ENCODE data around the gene ARID5B.

Gene ARID5B

DNA sequence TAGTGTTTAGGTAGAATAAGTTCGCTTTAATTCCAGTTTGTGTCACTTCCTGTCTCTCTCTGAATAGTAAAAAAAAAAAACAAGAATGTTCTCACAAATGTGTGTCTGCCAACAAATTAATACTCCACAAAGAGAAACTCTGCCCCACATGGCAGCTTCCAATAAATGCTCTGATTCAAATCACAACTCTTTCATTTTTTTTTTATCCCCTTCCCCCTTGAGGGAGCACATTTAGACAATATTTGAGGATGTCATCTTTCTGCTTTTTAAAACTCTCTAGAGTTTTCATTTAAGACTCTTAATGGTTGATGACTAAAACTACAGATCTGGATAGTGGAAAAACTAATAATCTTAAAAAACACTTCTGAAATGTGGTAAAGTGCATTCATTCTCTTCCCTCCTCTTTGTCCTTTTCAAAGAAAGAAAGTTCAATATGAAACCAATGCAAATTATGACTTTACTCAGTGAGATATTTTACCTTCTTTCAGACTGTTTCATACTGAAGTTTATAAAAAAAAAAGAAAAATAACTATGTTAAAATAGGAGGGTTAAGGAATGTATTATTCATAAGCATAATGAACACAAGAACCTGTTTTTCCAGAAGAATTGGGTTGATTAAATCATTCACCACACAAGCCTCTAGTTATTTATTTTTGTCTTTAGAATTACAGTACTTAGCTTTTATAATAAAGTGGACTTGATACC is 42.3 kb downstream of the ARID5B start:
- DNase-seq, result no peak

DNA sequence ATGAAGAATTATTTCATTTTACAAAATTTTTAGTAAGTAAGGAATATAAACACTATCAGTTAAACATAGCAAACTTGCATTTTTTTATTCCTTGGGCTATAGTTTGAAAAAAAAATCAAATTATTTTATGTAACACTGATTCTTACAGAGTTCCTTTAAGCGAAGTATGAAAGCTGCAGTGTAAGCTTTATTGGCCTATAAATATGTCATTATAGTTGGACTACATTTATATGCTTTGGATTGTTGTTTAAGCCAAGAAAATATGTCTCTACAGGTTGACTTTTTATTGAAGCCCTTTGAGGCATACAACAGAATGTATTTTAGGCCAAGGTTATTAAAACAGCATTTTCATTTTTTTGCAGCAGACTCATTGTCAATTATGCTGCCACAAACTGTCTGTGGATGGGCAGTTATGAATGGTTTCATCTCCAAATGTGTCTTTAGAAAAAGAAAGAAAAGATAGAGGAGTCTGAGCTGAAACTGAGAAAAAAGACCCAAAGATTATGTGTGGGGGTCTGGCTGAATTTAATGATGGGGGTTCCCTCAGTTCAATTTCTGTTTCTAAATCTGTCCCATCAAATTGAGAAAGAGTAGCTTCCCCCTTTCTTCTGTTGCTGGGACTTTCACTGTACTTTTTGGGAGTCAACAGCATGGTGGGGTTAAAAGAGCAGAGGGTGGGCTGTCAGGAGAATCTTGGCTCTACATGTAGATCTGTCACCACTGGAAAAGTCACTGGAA is 43.1 kb downstream of the ARID5B start:
- DNase-seq, result no peak

DNA sequence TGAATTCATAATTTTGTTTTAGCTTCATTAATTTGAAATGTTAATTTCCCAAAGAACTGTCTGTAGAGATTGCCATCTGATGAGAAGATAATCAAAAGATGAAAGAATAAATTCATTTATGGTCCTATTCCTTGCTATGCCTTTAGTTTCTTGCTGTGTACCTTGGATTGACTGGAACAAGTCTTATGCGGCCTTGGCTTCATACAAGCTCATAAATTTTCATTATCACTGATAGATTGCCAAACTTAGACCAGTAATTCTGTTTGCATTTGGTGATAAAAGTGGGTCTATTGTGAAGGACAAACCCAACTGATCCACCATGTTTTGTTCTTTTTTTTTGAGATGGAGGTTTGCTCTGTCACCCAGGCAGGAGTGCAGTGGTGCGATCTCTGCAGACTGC is 48.2 kb downstream of the ARID5B start:
- DNase-seq, result no peak

DNA sequence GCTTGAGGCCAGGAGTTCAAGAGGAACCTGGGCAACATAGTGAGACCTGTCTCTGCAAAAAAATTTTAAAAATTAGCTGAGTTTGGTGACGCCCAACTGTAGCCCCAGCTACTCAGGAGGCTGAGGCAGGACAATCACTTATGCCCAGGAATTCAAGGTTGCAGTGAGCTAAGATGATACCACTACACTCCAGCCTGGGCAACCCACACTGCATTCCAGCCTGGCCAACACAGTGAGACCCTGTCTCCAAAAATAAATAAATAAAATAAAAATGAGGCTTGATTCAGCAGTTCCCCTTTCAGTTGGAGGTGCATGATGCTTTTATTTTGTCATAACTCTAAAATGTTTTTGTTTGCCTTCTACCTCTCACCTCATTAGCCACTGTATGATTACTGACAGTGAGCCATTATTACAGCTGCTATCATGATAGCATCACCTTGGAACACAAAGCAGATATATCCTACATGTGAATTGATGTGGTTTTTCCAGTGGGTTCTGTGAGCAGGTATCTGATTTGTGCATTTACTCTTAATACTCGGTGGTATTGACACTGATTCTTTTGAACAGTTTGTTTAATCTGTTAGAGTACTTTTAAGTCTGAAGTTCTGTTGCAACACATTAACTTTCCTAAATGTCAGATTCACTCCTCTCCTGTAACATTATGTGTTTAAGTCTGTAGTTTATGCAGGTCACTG is 49.1 kb downstream of the ARID5B start:
- no peak for DNase-seq

DNA sequence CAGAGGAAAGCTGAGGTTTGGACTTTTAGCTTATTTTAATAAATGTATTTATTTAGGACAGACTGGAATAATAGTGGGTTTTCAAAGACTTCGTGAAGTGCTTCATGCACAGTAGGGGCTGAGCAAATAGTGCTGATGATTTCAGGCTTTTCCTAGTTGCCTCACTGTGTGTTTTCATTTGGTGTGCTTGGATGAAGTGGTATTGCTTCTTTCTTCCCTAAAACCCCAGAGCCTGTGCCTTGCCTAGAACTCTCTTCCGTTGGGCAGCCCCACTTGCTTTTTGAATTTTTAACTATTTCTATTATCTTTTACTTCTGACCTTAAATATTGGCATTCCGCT is 49.6 kb downstream of the ARID5B start:
- no peak for DNase-seq

DNA sequence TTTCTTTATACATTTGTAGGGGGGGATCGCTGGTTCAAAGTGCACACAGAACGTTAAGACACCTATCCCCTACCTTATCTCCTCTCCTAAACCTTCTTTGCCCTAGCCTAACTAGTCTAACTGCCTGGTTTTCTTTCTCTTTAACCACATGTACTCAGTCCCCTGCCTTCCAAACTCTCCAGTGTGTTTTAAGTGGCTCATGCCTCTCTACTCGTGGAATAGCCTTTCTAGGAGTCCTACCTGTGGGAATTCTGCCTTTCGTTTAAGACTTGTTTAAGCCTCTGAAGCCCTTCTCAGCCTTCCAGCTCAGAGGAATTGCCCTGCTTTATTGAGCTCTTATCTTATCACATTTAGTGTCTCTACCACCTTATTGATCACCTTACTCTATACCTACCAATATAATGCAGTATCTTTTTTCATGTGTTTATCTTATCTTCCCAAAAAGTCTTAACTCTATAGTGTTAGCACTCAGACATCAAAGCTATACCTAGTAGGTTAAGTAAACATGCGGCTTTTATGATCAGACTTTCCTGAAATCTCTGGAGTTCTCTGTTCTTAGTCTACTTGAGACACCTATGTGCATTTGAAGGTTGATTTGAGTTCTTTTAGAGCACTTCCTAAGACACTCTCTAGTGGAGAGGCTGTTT is 50.7 kb downstream of the ARID5B start:
- no peak for DNase-seq

DNA sequence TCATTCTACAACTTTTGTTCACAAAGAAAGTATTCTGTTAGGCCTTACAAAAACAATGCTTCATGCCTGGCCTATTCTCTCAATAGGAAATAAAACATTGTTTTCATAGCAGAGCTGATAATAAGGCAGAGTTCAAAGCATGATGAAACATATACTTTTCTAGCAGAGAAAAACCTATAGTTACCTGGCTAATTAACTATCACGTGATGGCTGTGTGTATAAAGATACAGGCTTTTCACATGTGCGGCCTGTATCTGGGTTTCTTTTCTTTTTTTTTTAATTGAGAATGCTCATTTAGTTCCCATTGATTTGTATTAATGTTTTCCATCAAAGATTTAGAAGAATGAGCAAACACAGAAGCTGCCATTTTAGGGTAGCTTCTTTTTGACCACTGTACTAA is 51.7 kb downstream of the ARID5B start:
- DNase-seq, result no peak

DNA sequence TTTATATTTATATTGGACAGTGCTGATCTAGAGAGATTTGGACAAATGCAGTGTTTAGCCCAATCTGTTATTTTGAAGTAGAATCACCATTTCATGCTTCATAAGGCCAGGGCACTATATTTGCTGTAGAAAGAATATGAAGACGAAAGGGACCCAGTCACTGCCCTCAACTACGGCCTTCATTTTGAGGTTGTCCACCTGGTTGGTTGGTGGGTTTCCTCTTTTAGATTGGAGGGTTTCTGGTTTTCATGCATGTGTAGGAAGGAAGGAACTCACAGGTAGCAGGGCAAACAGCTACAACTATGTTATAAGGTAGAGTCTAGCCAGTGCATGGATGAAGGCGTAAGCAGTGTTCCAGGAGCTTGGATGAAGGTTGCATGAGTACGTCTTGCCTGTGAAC is 56.3 kb downstream of the ARID5B start:
- no peak for DNase-seq

DNA sequence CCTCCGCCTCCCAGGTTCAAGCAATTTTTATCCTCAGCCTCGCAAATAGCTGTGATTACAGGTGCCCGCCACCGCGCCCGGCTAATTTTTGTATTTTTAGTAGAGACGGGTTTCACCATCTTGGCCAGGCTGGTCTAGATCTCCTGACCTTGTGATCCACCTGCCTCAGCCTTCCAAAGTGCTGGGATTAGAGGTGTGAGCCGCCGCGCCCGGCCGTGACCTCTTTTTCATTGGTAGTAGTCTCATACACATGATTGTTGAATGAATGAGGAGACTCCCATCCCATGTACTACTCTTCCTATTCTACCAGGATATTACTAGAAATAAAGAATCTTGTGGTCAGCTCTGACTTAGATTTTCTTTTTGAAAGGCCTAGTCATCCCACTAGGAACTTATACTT is 56.8 kb downstream of the ARID5B start:
- no peak for DNase-seq

DNA sequence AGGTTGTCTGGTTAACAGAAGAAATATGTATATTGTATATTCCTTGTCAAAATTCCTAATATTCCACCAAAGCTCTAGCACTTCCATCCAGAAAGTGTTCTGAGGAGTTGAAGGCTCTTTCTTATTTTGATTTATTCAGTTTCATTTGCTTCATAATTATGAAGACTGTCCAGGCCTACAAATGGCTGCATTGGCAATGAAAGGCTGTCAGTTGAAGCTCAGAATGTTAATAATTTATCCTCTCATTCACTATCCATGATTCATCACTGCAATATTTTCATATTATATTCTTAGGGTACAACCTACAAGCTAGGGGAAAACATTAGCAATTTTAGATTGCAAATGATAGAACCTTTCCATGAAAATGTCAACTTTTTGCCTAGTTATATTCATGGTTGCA is 57.3 kb downstream of the ARID5B start:
- no peak for DNase-seq

DNA sequence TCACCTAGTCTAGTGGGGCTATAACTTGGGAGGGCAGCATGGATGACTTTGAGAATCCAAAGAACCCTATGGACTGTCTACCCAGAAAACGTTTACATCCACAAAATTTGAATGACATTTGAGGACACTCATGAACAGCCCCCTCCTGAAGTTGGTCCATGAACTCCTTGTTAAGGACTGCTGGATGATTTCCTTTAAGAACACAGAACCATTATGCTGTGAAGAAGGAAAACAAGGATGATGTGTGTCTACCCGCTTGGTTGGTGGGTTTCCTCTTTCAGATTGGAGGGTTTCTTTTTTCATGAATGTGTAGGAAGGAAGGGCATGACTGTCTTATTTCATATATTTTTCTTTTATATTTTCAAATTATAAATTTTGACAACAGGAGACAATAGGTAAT is 58.3 kb downstream of the ARID5B start:
- no peak for DNase-seq

DNA sequence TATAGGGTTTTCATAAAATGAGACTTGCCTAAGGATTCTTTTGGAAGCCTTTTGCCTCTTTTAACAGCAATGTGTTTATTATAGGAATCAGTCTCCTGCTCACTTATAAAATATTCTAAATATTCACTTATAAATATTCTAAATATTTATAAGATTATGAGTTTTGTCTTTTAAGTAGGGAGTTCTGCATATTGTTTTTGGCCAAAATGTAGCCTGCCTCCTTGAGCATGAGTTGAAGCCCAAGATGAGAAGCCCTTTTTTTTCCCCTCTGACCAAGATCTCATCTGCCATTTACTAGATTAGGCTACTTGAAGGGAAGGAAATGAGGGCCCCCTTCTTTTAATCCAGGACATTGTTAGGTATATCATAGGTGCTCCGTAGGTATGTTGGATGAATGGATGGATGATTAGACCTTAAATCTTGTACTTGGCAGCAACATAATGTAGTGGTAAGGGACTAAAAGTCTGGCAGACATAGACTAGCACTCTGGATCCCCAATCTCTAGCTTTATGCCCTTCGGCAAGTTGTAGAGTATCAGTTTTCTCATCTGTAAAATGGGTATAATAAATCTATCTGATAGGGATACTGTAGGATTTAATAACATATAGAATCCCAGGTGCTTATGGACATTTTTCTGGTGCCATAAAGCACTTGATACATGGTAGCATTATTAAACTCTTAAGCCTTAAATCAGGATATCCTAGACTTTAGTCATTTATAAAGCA is 59.1 kb downstream of the ARID5B start:
- no peak for DNase-seq

DNA sequence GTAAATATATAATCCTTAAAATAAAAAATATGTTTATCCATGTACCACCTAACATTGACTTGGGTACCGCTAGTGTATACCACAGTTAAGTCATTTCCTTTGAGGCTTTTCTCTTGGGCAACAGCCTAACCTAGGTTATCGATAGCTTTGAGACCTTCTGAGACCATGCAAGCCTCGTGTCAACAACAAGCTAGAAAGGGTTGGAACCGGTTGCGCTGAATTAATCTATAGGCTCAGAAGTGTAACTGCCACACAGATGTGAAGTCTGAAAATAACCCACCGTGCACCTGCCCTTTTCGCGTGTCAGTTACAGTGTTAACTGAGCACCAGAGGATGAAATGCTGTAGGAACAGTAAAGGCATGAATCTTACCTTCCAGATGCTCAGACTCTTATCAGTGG is 59.8 kb downstream of the ARID5B start:
- DNase-seq, result no peak

DNA sequence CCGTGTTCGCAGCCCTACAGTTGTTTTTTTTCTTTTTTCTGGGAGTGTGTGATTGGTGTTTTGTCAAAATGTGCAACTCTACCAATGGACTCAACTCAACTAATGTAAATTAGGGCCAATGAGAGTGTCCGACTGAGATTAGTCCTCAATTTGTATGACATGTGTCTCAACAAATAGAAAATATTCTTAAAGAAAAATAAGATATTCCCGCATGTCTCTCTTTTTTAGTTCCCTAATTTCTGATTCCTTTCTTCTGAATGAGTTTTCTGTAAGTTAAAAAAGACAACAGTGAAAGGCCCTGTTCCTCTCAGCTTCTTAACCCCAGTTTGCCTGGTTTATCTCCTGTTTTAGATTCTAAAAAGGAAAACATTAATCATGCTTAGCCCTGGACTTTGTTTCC is 61.5 kb downstream of the ARID5B start:
- DNase-seq, result no peak

DNA sequence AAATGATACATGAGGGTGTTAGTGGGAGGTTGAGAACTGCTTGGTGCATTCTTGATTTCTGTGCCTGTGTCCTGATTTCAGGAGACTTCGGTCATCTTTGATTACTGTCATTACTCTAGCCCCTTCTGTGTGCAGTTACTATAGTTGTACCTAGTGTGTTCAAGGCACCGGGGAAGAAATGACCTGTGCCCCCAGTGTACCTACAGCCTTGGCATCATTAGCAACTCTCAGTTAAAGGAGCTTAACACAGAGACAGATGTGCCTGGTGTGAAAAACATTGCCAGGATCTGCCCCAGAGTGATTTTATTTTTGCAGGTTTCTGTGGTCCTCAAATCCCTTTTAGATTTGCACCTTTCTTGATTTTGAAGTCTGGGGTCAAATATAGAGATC is 62.2 kb downstream of the ARID5B start:
- DNase-seq, result no peak

DNA sequence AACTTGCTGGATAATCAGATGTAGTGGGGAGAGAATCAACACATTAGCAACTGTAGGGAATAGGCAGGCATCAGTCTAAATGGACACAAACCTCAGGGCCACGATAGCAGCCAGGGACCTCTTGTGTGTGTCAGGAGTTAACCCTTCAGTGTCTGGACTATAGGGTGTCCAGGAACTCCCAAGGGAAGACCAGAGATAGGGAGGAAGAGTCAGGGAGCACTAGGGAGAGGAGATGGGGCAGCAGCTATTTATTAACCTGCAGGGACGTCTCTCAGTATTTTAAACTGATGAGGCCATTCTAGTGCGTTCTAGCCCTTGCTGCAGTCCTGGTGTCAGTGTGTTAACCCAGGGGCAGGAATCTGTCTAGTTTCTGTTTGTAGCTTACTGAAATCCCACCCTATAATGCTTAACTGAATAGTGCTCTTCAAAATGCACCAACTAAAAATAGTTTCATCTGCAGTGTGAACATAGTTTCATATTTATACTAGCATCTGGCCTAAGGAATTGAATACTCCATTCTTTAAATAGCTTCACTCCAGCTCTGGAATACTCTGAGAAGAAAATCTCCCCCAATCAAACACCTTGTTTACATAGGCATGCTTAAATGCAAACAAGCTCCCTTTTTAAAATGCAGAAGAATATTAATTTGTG is 62.7 kb downstream of the ARID5B start:
- DNase-seq, result no peak

DNA sequence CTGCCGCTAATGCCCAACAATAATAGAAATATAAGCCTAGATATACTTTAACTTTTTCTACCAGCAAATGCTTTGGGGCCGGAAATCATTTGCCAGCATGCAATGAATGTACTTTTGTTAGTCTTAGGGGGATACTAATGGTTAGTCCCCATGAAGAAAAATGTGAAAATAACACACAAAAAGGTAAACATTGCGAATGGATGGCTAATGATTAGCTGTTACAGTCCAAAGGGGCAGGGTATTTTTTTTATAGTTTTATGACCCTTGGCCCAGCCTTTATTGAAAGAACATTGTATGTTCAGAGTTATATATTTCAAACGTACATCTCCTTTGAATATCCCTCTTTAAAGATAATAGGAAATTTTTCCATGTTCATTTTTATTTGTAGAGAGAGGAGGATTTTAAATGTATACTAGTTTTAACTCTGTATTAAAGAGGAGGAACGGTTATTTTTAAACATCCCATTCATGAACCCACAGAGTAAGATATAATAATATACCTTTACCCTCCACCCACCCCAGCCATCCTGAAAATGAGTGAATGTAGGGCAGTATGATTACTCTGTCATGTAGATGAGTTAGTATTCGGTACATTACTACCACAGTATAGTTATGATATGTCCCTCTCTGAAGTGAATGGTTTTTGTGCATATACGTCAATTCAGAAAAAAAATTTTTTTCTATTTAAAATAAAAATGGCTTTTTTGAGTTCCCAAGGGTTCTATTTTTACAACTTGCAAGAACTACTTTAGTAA is 63.6 kb downstream of the ARID5B start:
- no peak for DNase-seq

DNA sequence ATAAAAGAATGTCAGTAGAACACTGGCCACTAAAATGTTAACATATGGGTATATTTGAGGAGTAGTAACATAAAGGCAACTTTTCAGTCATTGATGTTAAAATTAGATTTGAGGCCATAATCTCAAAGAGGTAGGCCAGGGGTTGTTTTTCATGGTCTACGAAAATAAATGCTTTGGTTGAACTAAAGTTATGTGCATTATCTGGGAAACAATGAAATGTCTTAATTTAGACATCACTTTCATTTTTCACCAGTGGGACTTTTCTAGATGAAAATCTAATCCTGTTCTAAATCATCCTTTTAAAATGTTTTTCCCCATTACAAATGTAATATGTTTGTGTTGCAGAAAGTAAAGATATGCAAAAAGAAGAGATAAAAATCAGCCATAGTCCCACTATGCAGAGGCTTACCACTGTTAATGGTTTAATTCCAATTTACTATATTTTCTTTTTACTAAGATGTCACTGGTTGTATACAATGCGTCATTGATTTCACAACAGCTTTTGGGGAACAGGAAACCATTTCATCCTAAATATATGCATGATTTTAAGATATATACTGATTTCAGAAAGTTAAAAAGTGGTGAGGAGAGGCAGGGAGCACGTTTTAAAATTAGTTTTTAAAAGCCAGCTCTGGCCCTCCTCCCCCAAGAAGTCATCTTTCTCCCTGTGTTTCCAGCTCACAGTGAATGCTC is 64.3 kb downstream of the ARID5B start:
- no peak for DNase-seq

DNA sequence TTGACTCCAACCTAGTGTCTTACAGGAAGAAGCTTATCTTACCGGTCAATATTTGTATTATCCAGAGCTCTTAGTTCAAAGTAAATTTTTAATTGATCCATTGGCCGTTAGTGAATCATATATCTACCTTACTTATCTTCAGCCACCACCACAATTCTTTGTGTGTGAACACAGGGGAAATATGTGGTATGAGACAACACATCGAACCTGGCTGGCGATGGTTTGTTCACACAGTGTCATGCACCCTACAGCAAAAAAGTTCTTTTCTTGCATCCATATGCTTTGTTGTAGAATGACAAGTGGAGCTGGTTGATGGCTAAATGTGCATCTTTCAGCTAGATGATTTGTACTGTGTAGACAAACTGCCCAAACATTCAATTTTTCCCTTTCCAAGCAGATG is 65.8 kb downstream of the ARID5B start:
- DNase-seq, result no peak

DNA sequence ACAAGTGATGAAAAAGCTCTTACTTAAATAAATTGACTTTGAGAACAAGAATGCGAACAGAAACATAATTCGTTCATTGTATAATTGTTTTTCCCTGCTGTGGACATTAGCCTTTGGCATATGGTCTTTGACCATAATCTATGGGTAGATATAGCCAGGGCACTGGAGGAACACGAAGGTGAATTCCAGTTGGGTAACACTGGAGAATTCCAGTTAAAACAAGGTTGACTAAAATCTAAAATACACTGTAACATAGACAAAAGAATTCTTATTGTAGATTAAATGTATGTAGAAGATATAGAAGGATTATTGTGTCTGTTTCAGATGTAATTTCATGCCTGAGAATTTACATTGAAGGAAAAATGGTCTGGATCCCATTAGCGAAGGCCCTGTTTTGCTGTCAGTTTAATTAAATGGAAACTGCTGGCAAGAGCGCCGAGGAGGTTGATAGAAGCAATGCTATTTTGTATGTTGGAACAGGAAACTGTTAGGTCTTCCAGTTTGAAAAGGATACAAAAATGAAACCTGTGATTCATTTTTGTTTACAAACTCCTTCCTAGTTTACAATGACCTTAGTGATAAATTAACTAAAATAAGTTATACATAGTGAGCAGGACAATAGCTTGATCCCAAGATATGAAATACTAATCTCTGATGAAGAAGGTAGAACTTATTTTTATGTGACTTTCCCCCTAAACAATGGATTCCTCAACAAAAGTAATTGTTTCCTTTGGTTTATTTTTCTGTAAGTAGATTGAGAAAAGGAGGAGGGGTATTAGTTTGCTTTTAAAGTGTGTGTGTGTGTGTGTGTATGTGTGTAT is 68.9 kb downstream of the ARID5B start:
- DNase-seq, result no peak

DNA sequence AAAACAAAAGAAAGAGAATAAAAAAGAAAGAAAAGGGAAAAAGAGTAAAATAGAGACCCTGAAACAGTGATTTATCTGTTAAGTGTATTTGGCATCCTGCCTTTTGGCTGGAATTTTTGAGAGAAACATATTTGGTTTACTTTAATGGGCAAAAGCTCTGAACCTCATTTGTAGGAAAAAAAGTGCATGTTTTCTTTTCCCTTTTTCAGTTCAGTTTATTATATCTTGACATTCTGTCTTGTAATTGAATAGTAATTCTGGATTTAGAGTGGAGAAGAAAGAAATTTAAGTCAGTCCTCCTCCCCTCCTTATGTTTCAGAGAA is 69.5 kb downstream of the ARID5B start:
- DNase-seq, result no peak

All from NCI-H526 treated with DMSO at 0.1 percent for 48 hours (cell line).